B cell (primary cell): Measurements from ENCODE around the gene XPC. TPM values are rescaled to one million over a fixed set of nuclear protein-coding genes. Genes with fewer than 3 reads are reported as not detected.

Experiments
- ATAC-seq: fragments of 200-7000 bp; cut with Tn5 transposase; one replicate; pipeline ENCODE4 v1.10.0; 2021; ENCODE audit warnings: low read depth, mild to moderate bottlenecking, moderate number of reproducible peaks, moderate library complexity
- CTCF ChIA-PET: fragments of 350-600 bp; sonication (Branson Sonifier 250); formaldehyde crosslinking; loops from one replicate; lab custom pipeline; 2021; ENCODE audit warnings: antibody characterized with exemption, inconsistent platforms; lab: Charles Lee
- POLR2A ChIA-PET: fragments of 350-600 bp; sonication (Branson Sonifier 250); formaldehyde crosslinking; loops from one replicate; lab custom pipeline; 2021; ENCODE audit warnings: antibody characterized with exemption; lab: Charles Lee
- DNase-seq: peaks from one replicate; pipeline ENCODE4 v3.0.0; 2013
- H2AFZ ChIP-seq: 2 replicates; pipeline ENCODE4 v1.6.1; 2012; ENCODE audit warnings: mild to moderate bottlenecking, low read depth, low read length; ENCODE audit not compliant: insufficient read depth, poor library complexity, severe bottlenecking
- H3K27ac ChIP-seq, 2 donors: 1 replicate in 1 of 2; 2 replicates in 1 of 2; pipeline ENCODE4 v1.5.1; 2012 to 2013; ENCODE audit warnings: low read length in 2 of 2, mild to moderate bottlenecking in 2 of 2, moderate library complexity in 1 of 2
- H3K27me3 ChIP-seq, 4 experiments: fragments of 200-600 bp in 1 of 4; sonication (generic) in 1 of 4; replicated peaks in 1 of 4; 1 replicate in 2 of 4; 2 replicates in 2 of 4; pipeline versions ENCODE4 v1.6.1 to v1.7.0; 2013 to 2016; ENCODE audit warnings: low read length in 3 of 4, mild to moderate bottlenecking in 2 of 4, mixed read lengths in 1 of 4, moderate library complexity in 1 of 4; ENCODE audit not compliant: insufficient read depth in 4 of 4, control insufficient read depth in 3 of 4; ENCODE audit errors: control extremely low read depth in 1 of 4
- H3K36me3 ChIP-seq, 2 experiments: replicated peaks in 1 of 2; 1 replicate in 1 of 2; 2 replicates in 1 of 2; pipeline versions ENCODE4 v1.6.1 to v1.7.1; 2013; ENCODE audit warnings: low read length in 1 of 2; ENCODE audit not compliant: insufficient read depth in 2 of 2, control insufficient read depth in 1 of 2; ENCODE audit errors: control extremely low read depth in 1 of 2, extremely low read depth in 1 of 2
- H3K4me1 ChIP-seq, 2 donors: fragments of 200-600 bp in 1 of 2; sonication (generic) in 1 of 2; 1 replicate in 1 of 2; 2 replicates in 1 of 2; pipeline versions ENCODE4 v1.5.1 to v1.6.1; 2013 to 2017; ENCODE audit warnings: low read length in 2 of 2; ENCODE audit not compliant: control insufficient read depth in 2 of 2, insufficient read depth in 2 of 2
- H3K4me2 ChIP-seq: replicated peaks from 2 replicates; pipeline ENCODE3; 2012; ENCODE audit warnings: mild to moderate bottlenecking, low read depth, low read length; ENCODE audit not compliant: poor library complexity, severe bottlenecking
- H3K4me3 ChIP-seq, 5 experiments: fragments of 200-600 bp in 1 of 5; sonication (generic) in 1 of 5; 1 replicate in 3 of 5; 2 replicates in 2 of 5; pipeline versions ENCODE4 v1.5.1 to v1.7.0; 2011 to 2016; ENCODE audit warnings: low read length in 4 of 5, mild to moderate bottlenecking in 4 of 5, low read depth in 2 of 5, control low read depth in 1 of 5, moderate library complexity in 1 of 5; ENCODE audit not compliant: insufficient read depth in 1 of 5; ENCODE audit errors: control extremely low read depth in 1 of 5, extremely low read depth in 1 of 5
- H3K79me2 ChIP-seq: fragments of 200-600 bp; sonication (generic); one replicate; pipeline ENCODE4 v1.6.0; 2016; ENCODE audit warnings: low read length; ENCODE audit not compliant: control insufficient read depth, insufficient read depth
- H3K9ac ChIP-seq: fragments of 200-600 bp; sonication (generic); 2 replicates; pipeline ENCODE4 v1.6.1; 2017; ENCODE audit warnings: mild to moderate bottlenecking, low read length, moderate library complexity
- H3K9me3 ChIP-seq, 3 donors: one replicate each; pipeline versions ENCODE4 v1.6.1 to v1.7.1; 2013; ENCODE audit warnings: low read length in 2 of 3; ENCODE audit not compliant: control insufficient read depth in 2 of 3, insufficient read depth in 1 of 3; ENCODE audit errors: control extremely low read depth in 1 of 3
- H4K20me1 ChIP-seq: 2 replicates; pipeline ENCODE4 v1.6.0; 2012; ENCODE audit warnings: mild to moderate bottlenecking, low read length; ENCODE audit not compliant: insufficient read depth, control insufficient read depth, poor library complexity, severe bottlenecking
- H3K27ac Mint-ChIP-seq: one replicate; pipeline ENCODE4 v1.8.0; 2021; ENCODE audit warnings: mixed read lengths
- H3K27me3 Mint-ChIP-seq: one replicate; pipeline ENCODE4 v1.8.0; 2021; ENCODE audit warnings: mixed read lengths
- H3K4me1 Mint-ChIP-seq: one replicate; pipeline ENCODE4 v1.8.0; 2021; ENCODE audit warnings: mixed read lengths
- H3K4me3 Mint-ChIP-seq: one replicate; pipeline ENCODE4 v1.8.0; 2021; ENCODE audit warnings: mixed read lengths
- H3K9me3 Mint-ChIP-seq: one replicate; pipeline ENCODE4 v1.8.0; 2022; ENCODE audit warnings: mixed read lengths; ENCODE audit not compliant: insufficient read depth
- EZH2 ChIP-seq: IDR thresholded peaks from 2 replicates; pipeline ENCODE4 v1.6.1; 2012; ENCODE audit warnings: borderline replicate concordance, low read depth, mild to moderate bottlenecking, moderate library complexity, low read length; ENCODE audit not compliant: insufficient read depth, poor library complexity, severe bottlenecking
- WGBS: methylation state at CpG from one replicate; pipeline ENCODE4 v1.1.5; 2013; ENCODE audit warnings: missing lambda C conversion rate; ENCODE audit not compliant: insufficient coverage; 5-methylcytosine and 5-hydroxymethylcytosine counted together
- intact Hi-C: fragments of 100-400 bp; cut with micrococcal nuclease; formaldehyde crosslinking; loops from one replicate; pipeline ENCODE4 v1.10.0; 2022
- polyA plus RNA-seq: library from polyadenylated mRNA; depleted of rRNA; stranded (reverse); fragments of >200 nt; gene quantifications from 2 replicates; pipeline ENCODE4 v1.2.3, GENCODE V29; 2012
- total RNA-seq, 2 donors: library from RNA; stranded (reverse); fragments of 120-200 nt in 1 of 2; gene quantifications; 1 replicate in 1 of 2; 2 replicates in 1 of 2; pipeline versions ENCODE4 v1.2.3 to v1.2.4, GENCODE V29; 2013 to 2022
- TF ChIP-seq, protein P1 (sequence below): fragments of 200-600 bp; IDR thresholded peaks from one replicate; pipeline ENCODE4 v1.8.0; 2022; ENCODE audit warnings: antibody characterized with exemption, mild to moderate bottlenecking

XPC gene
- total and polyA plus RNA-seq, 2 donors (not counting 1 experiment from before 2014, with no cell fraction given), result 22.5 to 67.6 TPM

DNA sequence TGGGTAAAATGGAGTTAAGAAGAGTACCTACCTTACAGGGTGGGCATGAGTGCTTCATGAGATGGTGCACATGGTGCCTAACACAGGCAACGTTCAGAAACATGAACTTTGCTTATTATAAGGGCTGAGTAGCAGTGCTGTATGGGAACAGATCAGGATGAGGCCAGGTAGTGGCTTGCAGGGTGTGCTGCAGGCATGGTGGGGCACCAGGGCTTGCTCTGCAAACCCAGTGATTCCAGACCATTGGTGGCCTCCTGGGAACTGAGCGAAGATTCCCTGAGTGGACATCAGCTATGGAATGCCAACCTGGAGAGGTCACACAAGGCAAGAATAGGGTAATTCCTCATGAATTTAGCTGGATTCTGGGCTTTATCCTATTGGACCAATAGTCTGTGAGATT is 37.7 kb downstream of the XPC start:
- POLR2A ChIA-PET, result no interaction called here
- H3K27ac Mint-ChIP-seq, result no peak overlapping the region
- WGBS, result 95% methylated on average over 2 of the region's 2 CpGs
- no peaks in the 10 kb centered on the region for H3K27me3 Mint-ChIP-seq
- H3K4me3 Mint-ChIP-seq, result no peak overlapping the region
- H4K20me1 ChIP-seq, result no peaks in the 10 kb centered on the region
- DNase-seq, result no peak
- no peak for ATAC-seq
- intact Hi-C loops, result no loop called here
- H3K9me3 ChIP-seq, result no peaks in the 10 kb centered on the region
- no peak overlapping the region for H3K9ac ChIP-seq
- no peaks in the 10 kb centered on the region for H3K9me3 Mint-ChIP-seq
- H3K4me3 ChIP-seq, result no peak overlapping the region
- no peak overlapping the region for H3K27ac ChIP-seq
- peaks cover 14% of the 10 kb centered on the region for H3K4me1 Mint-ChIP-seq
- H2AFZ ChIP-seq, result no peak overlapping the region
- H3K36me3 ChIP-seq, result peaks cover 0 to 53% of the 10 kb centered on the region in 2 experiments
- H3K4me1 ChIP-seq, result peaks cover 18 to 20% of the 10 kb centered on the region in 2 donors
- no peaks in the 10 kb centered on the region for H3K79me2 ChIP-seq
- no peaks in the 10 kb centered on the region for H3K27me3 ChIP-seq
- no peak overlapping the region for H3K4me2 ChIP-seq
- CTCF ChIA-PET, result no interaction called here
- TF ChIP-seq, protein P1, sequence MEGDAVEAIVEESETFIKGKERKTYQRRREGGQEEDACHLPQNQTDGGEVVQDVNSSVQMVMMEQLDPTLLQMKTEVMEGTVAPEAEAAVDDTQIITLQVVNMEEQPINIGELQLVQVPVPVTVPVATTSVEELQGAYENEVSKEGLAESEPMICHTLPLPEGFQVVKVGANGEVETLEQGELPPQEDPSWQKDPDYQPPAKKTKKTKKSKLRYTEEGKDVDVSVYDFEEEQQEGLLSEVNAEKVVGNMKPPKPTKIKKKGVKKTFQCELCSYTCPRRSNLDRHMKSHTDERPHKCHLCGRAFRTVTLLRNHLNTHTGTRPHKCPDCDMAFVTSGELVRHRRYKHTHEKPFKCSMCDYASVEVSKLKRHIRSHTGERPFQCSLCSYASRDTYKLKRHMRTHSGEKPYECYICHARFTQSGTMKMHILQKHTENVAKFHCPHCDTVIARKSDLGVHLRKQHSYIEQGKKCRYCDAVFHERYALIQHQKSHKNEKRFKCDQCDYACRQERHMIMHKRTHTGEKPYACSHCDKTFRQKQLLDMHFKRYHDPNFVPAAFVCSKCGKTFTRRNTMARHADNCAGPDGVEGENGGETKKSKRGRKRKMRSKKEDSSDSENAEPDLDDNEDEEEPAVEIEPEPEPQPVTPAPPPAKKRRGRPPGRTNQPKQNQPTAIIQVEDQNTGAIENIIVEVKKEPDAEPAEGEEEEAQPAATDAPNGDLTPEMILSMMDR, result no peak
- TF ChIP-seq EZH2, result no peak

DNA sequence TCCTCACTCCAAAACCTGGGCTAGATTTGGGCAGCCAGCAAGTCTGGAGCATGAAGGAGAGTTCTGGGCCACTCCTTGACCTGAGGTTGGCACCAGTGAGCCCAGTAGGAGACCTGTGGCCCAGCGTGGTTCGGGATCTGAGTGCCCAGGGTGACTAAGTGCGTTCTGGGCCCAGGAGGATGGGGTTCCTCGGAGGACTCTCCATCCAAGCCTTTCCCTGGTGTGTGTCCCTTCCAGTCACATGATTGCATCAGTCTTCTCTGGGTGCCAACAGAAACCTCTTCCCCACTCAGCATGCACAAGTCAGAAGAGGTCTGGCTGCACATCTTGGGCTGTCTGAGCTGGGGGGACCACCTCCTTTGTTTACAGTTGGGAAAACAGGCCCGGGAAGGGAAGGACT is 38.6 kb downstream of the XPC start:
- peaks cover 0 to 53% of the 10 kb centered on the region in 2 experiments for H3K36me3 ChIP-seq

More for the DNA sequence above, 38.6 kb downstream of the XPC start:
- Histone ChIP-seq H4K20me1 (no peaks in the 10 kb centered on the region), H3K27me3 (no peaks in the 10 kb centered on the region), H3K79me2 (no peaks in the 10 kb centered on the region), H3K9ac (no peak overlapping the region), H2AFZ (no peak overlapping the region), H3K27ac (no peak overlapping the region), H3K4me1 (peaks cover 11% of the 10 kb centered on the region in 2 donors), H3K4me3 (no peak overlapping the region), H3K9me3 (no peaks in the 10 kb centered on the region), H3K4me2 (no peak overlapping the region)
- intact Hi-C loops, result no loop called here
- ChIA-PET CTCF (no interaction called here), POLR2A (no interaction called here)
- DNase-seq (no peak), ATAC-seq (no peak)
- 96% methylated on average over 5 of the region's 5 CpGs for WGBS
- no peaks in the 10 kb centered on the region for H3K27me3 Mint-ChIP-seq
- H3K4me1 Mint-ChIP-seq, result peaks cover 9% of the 10 kb centered on the region
- no peak overlapping the region for H3K4me3 Mint-ChIP-seq
- no peak overlapping the region for H3K27ac Mint-ChIP-seq
- TF ChIP-seq, protein P1, result no peak
- no peak for TF ChIP-seq EZH2
- no peaks in the 10 kb centered on the region for H3K9me3 Mint-ChIP-seq
